ENCODE results near the gene PLN. TPM values are rescaled to one million over a fixed set of nuclear protein-coding genes. Genes with fewer than 3 reads are reported as not detected.

The PLN gene
- total and polyA plus RNA-seq, 8 donors: 2.3 to 13.3 (median 3.8) TPM

- no peaks in the 10 kb centered on the region for H3K27me3 ChIP-seq
- no peaks in the 10 kb centered on the region for H3K36me3 ChIP-seq
- no peak overlapping the region for H3K4me3 ChIP-seq
- H3K4me1 ChIP-seq: no peaks in the 10 kb centered on the region
- peak; percentile 21 to 52 for TF ChIP-seq CTCF (IDR thresholded peaks at IDR 0.05)
- no peaks in the 10 kb centered on the region for H3K9me3 ChIP-seq
- ATAC-seq (no peak), DNase-seq (peak in 1 of 4 donors; percentile 28)
- no peak overlapping the region for H3K27ac ChIP-seq
- intact Hi-C loops (cut with DNase I): no loop called here
Observed at GRCh38 chr6:118509009-118509617, 39.0 kb upstream of the PLN start.

- no peak for ATAC-seq
- no peak for DNase-seq
- no peaks in the 10 kb centered on the region for H3K36me3 ChIP-seq
- H3K27ac ChIP-seq: no peak overlapping the region
- no peaks in the 10 kb centered on the region for H3K27me3 ChIP-seq
- no peak for TF ChIP-seq CTCF (IDR thresholded peaks at IDR 0.05)
- no peaks in the 10 kb centered on the region for H3K9me3 ChIP-seq
- intact Hi-C loops (cut with DNase I): no loop called here
- H3K4me1 ChIP-seq: no peaks in the 10 kb centered on the region
- H3K4me3 ChIP-seq: no peak overlapping the region
Observed at GRCh38 chr6:118511930-118512715, 36.0 kb upstream of the PLN start.

- intact Hi-C loops (cut with DNase I): no loop called here
- ATAC-seq (no peak), DNase-seq (no peak)
- TF ChIP-seq CTCF (IDR thresholded peaks at IDR 0.05): no peak
- Histone ChIP-seq H3K27ac (no peak overlapping the region), H3K4me3 (no peak overlapping the region), H3K4me1 (no peaks in the 10 kb centered on the region), H3K9me3 (no peaks in the 10 kb centered on the region), H3K36me3 (no peaks in the 10 kb centered on the region), H3K27me3 (no peaks in the 10 kb centered on the region)
Observed at GRCh38 chr6:118514689-118515088, 33.4 kb upstream of the PLN start.

- ATAC-seq: no peak
- Histone ChIP-seq H3K4me3 (no peak overlapping the region), H3K36me3 (no peaks in the 10 kb centered on the region), H3K27me3 (no peaks in the 10 kb centered on the region), H3K27ac (no peak overlapping the region), H3K9me3 (no peaks in the 10 kb centered on the region), H3K4me1 (no peaks in the 10 kb centered on the region)
- intact Hi-C loops (cut with DNase I): no loop called here
- no peak for TF ChIP-seq CTCF (IDR thresholded peaks at IDR 0.05)
- DNase-seq: no peak
Observed at GRCh38 chr6:118522422-118522821, 25.7 kb upstream of the PLN start.

GRCh38 chr6:118523216-118523615, 24.9 kb upstream of the PLN start:
- no peaks in the 10 kb centered on the region for H3K4me1 ChIP-seq
- H3K36me3 ChIP-seq: no peaks in the 10 kb centered on the region
- intact Hi-C loops (cut with DNase I): no loop called here
- no peaks in the 10 kb centered on the region for H3K9me3 ChIP-seq
- ATAC-seq (no peak), DNase-seq (no peak)
- H3K4me3 ChIP-seq: no peak overlapping the region
- H3K27me3 ChIP-seq: no peaks in the 10 kb centered on the region
- H3K27ac ChIP-seq: no peak overlapping the region
- no peak for TF ChIP-seq CTCF (IDR thresholded peaks at IDR 0.05)

All from left lung (tissue), 10 donors.